GM18868 (cell line): ENCODE results near the gene PTPN22.
A peak's percentile ranks its signal among the peaks of the same experiment; 100 is the strongest.
"Not testable (repeated sequence)": the region's sequence is repeated elsewhere in the genome, so short reads cannot be mapped to it uniquely, and the experiment has no call there.

Experiments used
- ATAC-seq: cut with Tn5 transposase; IDR thresholded peaks from one replicate; pipeline ENCODE4 v1.9.1; 2021; ENCODE audit warnings: mild to moderate bottlenecking, moderate library complexity; ENCODE audit not compliant: unreplicated experiment

The PTPN22 gene

DNA sequence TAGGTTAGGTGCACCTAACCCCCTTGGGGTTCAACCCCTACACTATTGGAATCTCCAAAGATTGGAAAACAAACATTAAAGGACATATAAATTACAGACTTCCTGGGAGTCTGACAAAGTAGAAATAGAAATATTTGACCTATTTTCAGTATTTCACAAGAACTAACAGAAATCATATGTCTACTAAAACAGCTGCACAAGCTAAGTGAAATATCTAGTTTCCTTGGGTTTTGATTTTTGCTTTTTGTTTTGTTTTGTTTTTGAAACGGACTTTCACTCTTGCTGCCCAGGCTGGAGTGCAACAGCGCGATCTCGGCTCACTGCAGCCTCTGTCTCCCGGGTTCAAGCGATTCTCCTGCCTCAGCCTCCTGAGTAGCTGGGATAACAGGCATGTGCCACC lies 18.8 kb downstream of the PTPN22 start:
- not testable (repeated sequence) for ATAC-seq

DNA sequence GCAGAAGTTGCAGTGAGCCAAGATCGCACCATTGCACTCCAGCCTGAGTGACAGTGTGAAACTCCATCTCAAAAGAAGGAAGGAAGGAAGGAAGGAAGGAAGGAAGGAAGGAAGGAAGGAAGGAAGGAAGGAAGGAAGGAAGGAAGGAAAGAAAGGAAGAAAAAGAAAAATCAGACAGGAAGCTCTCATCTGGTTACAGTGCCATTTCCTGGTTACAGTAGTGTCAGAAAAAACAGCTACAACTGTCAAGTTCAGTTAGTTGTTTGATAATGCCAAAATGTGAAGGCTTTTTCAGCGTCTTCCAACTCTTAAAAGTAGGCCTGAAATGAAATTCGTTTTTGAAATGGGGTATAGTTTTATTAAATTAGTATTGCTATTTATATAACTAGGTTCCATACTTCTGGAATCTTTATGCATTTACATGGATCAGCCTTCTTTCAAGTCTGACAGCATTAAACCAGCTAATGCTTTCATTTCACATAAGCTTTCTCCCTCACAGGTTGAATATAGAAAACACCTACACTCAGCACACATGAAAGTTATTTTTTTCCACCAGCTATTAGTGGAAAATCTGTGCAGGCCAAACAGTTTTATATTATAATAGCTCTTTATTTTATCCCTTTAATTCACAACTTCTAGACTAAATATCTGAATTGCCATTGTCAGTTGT lies 21.2 kb downstream of the PTPN22 start:
- ATAC-seq, result no peak

DNA sequence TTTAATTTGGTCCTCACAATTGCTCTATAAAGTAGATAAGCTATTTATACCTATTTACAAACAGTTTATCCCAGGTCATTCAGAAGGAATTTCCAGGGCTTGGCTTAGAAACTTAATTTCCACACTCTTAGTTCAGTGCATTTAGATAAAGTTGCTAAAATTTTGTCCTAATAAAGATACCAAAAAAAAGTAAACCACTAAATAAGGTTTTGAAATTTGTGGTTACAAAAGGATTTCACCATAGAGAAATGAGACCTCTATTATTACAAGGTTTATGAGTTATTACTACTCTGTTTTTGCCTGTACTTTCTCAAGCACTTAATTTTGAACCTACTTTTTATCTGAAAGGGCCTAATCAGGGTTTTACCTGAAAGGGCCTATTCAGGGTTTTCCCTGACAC lies 22.4 kb downstream of the PTPN22 start:
- no peak for ATAC-seq

DNA sequence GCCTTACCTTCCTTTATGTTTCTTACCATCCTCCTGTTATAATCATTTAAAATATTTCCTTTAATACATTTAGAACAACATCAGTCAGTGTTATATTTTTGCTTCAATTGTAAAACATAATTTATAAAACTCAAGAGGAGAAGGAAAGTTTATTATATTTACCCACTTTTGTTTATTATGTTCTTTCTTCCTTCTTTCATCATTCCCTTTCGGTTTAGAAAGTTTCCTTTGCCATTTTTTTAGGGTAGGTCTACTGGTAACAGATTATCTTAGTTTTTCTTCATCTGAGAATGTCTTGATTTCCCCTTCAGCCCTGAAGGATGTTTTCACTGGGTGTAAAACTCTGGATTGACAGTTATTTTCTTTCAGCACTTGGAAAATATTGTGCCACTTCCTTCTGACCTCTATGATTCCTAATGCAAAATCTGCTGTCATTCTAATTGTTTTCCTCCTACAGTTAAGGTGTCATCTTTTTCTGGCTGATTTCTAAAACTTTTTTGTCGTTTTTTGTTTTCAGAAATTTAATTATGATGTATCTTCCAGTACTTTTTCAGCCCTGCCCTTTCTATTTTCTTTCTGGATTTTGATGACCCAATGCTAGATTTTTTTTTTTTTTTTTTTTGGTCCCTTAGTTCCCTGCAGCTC lies 25.0 kb downstream of the PTPN22 start:
- ATAC-seq, result no peak

DNA sequence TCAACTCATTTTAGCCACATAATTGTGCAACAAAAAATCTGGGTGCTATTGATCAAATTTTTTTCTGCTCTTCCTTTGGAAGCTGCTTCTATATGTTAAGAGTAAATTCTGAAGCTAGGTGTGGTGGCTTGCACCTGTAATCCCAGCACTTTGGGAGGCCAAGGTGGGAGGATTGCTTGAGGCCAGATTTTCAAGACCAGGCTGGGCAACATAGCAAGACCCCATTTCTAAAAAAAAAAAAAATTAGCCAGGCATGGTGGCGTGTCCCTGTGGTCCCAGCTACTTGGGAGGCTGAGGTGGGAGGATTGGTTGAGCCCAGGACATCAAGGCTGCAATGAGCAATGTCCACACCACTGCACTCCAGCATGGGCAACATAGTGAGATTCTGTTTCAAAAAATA lies 35.0 kb downstream of the PTPN22 start:
- ATAC-seq, result no peak

DNA sequence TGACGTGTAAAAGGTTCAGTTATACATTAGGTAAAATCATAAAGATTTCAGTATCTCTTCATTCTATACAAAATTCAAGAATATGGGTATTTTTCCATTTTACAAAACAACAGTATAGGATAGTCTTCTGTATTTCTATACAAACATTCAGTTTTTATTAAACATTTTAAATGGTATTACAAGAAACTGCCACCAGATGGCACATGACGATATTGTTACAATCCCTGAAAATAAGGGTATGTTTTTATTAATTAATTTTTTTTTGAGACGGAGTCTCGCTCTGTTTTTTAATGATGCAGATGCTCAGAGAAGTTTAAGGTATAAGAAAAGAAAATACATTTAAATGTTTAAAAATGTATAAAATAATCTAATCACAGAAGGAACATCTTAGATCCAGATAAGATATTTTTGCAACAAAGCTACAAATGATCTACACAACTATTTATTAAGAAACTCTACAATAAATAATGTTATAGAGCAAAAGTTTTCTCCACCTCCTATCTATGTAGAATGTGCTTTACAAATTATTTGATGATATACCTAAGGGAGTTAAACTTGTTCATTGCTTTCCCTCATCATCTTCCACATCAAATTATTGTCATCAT lies 35.7 kb downstream of the PTPN22 start:
- no peak for ATAC-seq

DNA sequence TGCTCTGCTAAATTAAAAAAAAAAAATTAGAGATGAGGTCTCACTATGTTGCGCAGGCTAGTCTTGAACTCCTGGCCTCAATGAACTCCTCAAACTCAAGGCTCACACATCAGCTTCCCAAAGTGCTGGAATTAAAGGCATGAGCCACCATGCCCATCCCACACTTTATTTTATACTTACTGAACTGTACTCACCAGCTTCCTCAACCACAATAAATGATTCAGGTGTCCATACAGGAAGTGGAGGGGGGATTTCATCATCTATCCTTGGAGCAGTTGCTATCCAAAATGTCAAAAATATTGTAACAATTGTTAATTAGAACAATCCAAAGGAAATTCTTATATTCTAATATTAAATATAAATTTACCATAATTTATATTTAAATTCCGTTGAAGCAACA lies 36.8 kb downstream of the PTPN22 start:
- no peak for ATAC-seq

DNA sequence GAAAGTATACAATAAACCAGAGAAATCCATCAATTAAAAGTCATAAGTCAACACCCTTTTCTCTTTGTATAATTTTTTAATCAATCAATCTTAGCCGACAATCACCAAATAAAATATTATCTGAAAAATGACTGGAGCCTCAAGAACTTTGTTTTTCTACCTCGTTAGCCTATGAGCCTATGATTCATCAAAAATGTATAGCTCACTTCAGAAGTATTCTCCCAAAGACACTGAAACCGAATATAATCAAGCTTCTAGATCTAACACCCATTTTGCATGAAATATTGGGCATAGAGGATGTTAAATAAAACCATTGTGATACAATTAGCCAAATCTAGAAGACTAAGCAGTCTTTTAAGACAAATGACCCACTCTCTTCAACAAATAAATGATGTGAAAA lies 41.5 kb downstream of the PTPN22 start:
- no peak for ATAC-seq

DNA sequence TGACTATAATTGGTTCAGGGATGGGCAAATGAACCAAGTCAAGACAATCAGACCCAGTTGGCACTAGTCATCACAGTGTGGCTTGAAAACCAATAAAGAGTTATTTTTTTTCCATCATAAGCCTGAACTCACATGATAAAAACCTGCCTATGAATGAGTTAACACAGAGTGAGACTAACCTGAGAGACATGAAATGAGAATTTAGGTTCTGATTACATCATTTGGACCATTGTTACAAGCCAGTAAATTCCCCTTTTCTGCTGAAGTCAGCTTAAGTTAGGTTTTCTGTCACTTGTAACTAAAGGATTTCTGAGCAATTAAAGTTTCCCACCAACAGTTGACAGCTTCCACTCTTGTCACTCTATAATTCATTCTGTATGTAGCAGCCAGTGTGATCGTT lies 49.6 kb downstream of the PTPN22 start:
- ATAC-seq, result no peak

DNA sequence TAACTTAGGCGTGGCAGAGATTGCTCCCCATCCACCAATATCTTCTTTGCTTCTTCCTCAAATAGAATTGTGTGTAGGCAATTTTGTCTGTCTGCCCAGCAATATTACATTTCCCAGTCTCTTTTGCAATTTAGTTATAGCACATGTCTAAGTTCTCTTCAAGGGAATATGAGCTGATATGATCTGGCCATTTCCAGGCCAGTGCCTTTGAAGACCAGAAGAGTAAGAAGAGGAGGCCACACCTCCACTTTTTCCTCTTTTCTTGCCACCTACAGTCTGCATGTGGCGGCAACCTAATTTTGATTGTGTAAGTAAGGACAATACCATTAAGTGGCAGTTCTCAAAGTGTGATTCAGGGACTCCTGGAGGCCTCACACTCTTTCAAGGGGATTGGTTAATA lies 52.9 kb downstream of the PTPN22 start:
- no peak for ATAC-seq

DNA sequence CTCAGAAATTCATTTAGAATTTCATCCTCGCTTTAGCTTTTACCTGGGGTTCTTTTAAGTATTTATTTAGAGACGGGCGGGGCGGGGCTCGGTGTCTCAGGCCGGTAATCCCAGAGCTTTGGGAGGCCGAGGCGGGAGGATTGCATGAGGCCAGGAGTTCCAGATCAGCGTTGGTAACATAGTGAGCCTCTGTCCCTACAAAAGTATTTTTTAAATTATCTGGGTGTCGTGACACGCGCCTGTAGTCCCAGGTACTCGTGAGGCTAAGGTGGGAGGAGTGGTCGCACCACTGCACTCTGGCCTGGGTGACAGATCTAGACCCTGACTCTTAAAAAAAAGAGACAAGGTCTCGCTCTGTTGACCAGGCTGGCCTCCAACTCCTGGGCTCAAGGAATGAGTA lies 58.3 kb downstream of the PTPN22 start:
- ATAC-seq, result no peak

DNA sequence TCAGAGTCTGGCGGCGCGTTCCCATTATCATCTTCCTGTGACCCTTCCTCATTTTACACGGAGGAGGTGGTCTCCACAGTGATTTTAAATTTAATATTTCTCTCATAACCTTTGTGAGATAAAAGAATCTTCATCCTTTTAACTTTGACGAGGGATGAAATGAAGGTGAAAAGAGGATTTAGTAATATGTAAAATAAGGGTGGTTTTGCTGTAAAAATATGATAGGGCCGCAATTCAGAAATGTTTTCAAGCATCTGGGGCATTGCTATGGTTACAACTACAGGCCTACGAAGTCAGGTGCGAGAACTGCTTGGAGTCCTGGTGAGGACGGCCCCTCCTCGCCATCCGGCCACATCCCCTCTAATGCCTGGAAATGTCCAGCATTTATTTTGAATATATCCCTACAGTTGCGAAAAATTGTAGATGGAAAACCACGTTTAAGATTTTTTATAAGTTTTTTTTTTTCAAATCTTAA lies 58.8 kb downstream of the PTPN22 start:
- no peak for ATAC-seq

DNA sequence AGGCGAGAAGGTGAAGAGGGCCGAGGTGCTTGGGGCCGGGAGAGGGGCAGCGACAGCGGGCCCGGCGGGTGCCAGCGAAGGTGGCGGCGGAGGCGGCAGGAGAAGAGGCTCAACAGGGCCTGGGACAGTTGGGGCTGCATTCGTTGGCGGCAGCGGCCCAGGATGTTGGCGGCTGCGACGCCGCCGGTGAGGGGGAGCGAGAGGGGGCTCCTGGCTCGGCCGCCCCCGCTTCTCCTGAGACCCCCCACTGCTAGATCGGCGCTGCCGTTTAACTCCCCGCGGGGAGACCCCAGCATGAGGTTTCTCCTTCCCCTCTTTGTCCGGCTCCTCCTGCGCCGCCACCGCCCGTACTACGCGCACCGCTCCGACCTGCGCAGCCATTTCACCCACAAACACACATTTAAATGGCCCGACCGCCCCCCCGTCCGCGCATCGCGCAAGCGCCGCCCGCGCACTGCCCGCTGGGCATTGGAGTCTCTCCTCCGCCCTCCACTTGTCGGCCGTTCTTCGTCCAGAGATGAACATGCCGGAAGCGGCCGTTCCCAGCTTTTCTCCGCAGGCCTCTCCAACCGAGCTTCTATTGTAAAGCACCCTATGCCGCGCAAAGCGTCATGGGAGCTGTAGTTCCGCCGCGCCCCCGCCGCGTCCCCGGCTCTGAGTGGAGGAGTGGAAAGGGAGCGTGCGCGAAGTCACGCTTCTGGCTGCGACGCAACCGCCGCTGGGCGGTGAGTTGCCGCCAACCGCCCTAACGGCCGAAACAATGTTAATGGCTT lies 59.4 kb downstream of the PTPN22 start, which contains the start of gene RSBN1:
TSS of gene RSBN1 (minus strand) at position 589 of the 773 bp plus-strand sequence. CDS start at position 525, 64 bp downstream.
- ATAC-seq, result peak; percentile 95

DNA sequence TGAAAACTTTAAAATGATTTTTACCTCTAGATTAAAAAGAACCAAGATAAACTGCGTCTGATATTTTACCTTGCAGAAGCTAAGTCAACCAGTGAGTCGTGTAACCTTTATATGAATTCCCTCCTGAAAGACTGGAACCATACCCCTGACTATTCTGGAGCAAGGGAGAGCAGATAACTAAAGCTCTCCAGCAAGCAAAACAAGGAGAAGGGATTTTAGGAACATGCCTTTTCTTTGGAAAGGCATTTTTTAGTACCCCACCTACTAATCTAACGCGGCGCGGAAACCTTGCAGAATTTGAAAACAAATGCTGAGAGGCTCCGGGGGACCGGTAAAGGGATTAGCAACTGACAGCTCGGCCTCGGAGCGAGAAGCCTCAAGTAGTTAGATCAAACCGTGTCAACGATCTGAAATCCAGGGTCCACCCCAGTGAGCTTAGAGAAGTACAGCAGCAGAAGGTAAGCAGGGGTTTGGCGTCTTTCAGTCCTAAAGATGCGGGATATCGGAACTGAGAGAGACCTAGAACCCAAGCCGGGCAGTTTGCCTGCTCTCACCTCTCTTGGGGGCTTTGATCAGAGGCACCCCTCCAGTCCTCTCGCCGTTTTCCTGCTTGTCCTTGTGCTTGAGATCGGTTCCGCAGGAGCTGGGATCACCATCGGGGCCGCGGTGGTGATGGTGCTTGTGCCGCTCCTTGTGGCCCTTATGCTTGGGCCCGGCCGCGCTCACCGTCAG lies 60.2 kb downstream of the PTPN22 start:
- peak; percentile 15 for ATAC-seq

DNA sequence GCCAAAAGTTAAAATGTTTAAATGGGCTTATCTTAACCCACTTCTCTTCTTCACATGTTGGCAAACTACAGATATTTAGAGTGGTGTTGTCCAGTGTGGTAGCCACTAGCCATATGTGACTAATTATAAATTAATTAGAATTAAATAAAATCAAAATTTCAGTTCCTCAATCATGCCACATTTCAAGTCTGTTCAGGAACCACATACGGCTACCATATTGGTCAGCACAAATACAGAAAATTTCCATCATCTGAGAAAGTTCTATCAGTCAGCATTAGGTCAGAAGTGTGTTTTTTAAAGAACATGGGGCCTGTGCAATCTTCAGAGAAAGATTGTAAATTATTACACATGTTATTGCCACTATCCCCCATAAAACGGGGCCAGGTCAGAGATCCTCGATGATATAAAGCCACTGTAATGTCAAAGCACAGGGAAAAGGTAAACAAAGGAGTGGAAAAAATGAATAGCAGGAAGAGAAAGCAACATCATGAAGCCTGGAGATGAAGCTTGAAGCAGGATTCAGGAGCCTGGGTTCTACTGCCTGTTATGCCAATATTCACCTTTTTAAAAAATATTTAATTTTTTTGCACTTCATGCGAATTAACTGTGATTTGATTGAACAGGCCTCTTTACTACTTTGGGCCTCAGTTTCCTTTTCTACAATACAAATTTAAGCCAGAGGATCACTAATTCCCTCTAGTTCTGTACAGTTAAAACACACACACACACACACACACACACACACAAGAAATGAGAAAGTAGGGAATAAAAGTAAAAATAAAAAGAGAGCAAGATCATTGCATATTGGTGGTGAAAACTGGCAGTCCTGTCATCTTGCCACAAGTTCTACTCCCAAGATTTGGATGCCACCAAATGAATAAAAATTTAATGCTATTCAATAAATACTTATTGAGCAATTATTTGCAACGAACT lies 61.6 kb downstream of the PTPN22 start:
- no peak for ATAC-seq

DNA sequence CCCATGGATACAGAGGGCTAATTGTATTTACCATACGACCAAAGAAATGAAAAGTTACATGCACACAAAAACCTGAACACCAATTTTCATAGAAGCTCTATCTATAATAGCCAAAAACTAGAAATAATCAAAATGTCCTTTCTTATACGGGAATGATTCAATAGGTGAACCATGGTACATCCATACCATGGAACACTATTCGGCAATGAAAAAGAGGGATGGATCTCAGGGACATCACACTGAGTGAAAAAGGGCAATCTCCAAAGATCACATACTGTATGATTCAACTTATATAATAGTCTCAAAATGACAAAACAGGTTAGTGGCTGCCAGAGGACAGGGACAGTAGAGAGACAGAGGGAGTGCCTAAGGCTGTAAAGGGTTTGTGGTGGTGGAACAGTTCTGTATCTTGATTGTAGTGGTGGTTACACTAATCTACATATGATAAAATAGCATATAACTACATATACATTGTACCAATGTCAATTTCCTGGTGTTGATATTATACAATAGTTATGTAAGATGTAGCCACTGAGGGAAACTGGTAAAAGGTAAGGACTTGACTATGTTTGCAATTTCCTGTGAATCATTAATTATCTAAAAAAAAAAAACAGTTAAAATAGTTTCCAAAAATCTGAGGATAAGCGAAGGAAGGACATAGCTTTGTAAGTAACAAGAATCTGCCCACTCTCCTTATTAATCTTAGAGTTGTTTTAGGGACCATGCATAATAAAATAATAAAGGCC lies 62.9 kb downstream of the PTPN22 start:
- ATAC-seq, result no peak

DNA sequence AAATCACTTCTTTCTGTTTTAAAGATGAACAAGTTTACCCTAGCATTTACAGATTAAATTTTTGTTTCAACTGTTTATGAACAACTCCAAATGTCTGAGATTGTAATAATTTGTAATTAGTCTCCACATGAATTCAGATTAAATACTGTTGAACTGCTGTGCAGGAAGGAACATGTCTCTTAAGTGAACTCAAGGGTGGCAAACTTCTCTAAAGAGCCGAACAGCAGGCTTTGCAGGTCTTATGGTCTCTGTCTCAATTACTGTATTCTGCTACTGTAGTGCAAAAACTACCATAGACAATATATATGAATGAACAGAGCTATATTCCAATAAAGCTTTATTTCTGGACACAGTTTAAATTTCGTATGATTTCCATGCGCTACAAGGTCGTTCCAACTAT lies 65.9 kb downstream of the PTPN22 start:
- ATAC-seq, result no peak

DNA sequence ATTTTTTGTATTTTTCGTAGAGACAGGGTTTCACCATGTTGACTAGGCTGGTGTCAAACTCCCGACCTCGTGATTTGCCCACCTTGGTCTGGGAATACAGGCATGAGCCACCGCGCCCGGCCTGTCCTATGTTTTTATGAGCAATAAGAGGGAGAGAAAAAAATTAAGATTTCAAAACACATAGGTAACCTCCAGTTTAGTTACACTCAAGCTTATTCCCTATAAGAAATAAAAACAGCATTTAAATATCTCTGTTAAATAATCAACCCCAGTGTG lies 66.3 kb downstream of the PTPN22 start:
- ATAC-seq, result no peak
